Measurements from ENCODE around the gene LCE2B.

DNA sequence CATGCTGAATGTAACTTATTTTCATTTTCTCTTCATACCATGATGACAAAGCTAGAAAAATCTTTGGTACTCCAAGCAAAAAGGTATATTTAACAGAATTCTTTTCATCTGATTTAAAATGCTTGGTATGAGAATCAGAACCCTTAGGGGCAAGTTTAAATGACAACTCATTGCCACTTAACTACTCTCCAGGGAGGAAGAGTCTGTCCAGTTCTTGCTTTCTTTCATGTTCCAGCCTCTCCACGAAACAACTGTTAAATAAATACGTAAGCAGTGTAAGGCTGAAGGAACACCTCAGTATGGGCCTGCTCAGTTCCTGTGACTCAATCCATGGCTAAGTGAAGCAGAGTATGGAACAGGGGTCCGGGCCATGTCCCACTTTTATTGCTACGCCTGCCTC is 13.8 kb downstream of the LCE2B start:
- TF ChIP-seq, protein P1, sequence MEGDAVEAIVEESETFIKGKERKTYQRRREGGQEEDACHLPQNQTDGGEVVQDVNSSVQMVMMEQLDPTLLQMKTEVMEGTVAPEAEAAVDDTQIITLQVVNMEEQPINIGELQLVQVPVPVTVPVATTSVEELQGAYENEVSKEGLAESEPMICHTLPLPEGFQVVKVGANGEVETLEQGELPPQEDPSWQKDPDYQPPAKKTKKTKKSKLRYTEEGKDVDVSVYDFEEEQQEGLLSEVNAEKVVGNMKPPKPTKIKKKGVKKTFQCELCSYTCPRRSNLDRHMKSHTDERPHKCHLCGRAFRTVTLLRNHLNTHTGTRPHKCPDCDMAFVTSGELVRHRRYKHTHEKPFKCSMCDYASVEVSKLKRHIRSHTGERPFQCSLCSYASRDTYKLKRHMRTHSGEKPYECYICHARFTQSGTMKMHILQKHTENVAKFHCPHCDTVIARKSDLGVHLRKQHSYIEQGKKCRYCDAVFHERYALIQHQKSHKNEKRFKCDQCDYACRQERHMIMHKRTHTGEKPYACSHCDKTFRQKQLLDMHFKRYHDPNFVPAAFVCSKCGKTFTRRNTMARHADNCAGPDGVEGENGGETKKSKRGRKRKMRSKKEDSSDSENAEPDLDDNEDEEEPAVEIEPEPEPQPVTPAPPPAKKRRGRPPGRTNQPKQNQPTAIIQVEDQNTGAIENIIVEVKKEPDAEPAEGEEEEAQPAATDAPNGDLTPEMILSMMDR (IDR thresholded peaks at IDR 0.05) = no peak
- no peak for TF ChIP-seq POLR2A (IDR thresholded peaks at IDR 0.05)

Data from testis (tissue), 2 donors.